Measurements from ENCODE around the gene RNF4. TPM values are rescaled to one million over a fixed set of nuclear protein-coding genes. Genes with fewer than 3 reads are reported as not detected.

RNF4 gene
- total and polyA plus RNA-seq, 2 experiments from 2014 or later = 63.1 to 66.5 TPM

- H3K9ac ChIP-seq = no peak overlapping the region
- peaks cover 99% of the 10 kb centered on the region for H3K79me2 ChIP-seq (ENCODE audit: insufficient read depth)
- no peak for DNase-seq
- H4K20me1 ChIP-seq (ENCODE audit: insufficient read depth) = peaks cover 22% of the 10 kb centered on the region
- H3K27ac ChIP-seq = no peak overlapping the region
- no peaks in the 10 kb centered on the region for H3F3A ChIP-seq (ENCODE audit: insufficient read depth)
- H3K4me1 ChIP-seq (ENCODE audit: insufficient read depth) = no peaks in the 10 kb centered on the region
- H3K4me2 ChIP-seq (ENCODE audit: unreplicated experiment) = no peak overlapping the region
- no peak overlapping the region for H2AFZ ChIP-seq
- TF ChIP-seq EZH2 (IDR thresholded peaks at IDR 0.05; ENCODE audit: insufficient read depth, poor library complexity, severe bottlenecking) = no peak
- TF ChIP-seq EZH2phosphoT487 (IDR thresholded peaks at IDR 0.05; ENCODE audit: insufficient read depth, low read depth) = no peak
- H3K27me3 ChIP-seq (replicated peaks; ENCODE audit: insufficient read depth) = no peaks in the 10 kb centered on the region
- no peaks in the 10 kb centered on the region for H3K9me3 ChIP-seq (ENCODE audit: low read depth)
- WGBS, 2 experiments (ENCODE audit: low coverage in 1 of 2, low lambda C conversion rate in 2 of 2, missing lambda C conversion rate in 2 of 2) = 96 to 99% methylated on average over 11 of the region's 11 CpGs
- no peaks in the 10 kb centered on the region for H3K36me3 ChIP-seq (ENCODE audit: low read depth)
- H3K9me2 ChIP-seq (ENCODE audit: insufficient read depth) = no peaks in the 10 kb centered on the region
- no peak overlapping the region for H3K4me3 ChIP-seq
- in situ Hi-C loops (cut with MboI) = no loop called here
Measured at GRCh38 chr4:2552806-2553205, 83.9 kb downstream of the RNF4 start.

DNA sequence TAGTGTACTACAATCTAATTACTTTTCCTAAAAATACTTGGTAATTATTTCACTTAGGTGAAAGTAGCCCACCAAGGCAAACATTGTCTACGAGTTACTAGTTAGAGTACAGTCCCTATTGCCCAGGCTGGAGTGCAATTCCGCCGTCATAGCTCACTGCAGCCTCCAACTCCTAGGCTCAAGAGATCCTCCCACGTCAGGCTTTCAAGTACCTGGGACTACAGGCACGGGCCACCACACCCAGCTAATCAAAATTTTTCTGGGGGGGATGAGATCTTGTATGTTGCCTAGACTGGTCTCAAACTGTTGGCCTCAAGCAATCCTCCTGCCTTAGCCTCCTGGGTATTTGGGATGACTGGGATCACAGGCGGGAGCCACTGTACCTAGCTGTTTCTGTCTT lies 89.4 kb downstream of the RNF4 start:
- Histone ChIP-seq H3K4me3 (no peak overlapping the region), H3K4me2 (ENCODE audit: unreplicated experiment) (no peak overlapping the region), H3K9me2 (ENCODE audit: insufficient read depth) (no peaks in the 10 kb centered on the region), H3K36me3 (ENCODE audit: low read depth) (no peaks in the 10 kb centered on the region), H3F3A (ENCODE audit: insufficient read depth) (no peaks in the 10 kb centered on the region), H3K9ac (no peak overlapping the region), H3K79me2 (ENCODE audit: insufficient read depth) (peaks cover 100% of the 10 kb centered on the region), H2AFZ (no peak overlapping the region), H3K9me3 (ENCODE audit: low read depth) (no peaks in the 10 kb centered on the region), H3K27ac (no peak overlapping the region), H3K27me3 (replicated peaks; ENCODE audit: insufficient read depth) (no peaks in the 10 kb centered on the region), H4K20me1 (ENCODE audit: insufficient read depth) (peaks cover 23% of the 10 kb centered on the region), H3K4me1 (ENCODE audit: insufficient read depth) (no peaks in the 10 kb centered on the region)
- TF ChIP-seq EZH2 (IDR thresholded peaks at IDR 0.05; ENCODE audit: insufficient read depth, poor library complexity, severe bottlenecking) (no peak), EZH2phosphoT487 (IDR thresholded peaks at IDR 0.05; ENCODE audit: insufficient read depth, low read depth) (no peak)
- in situ Hi-C loops (cut with MboI) = no loop called here
- WGBS, 2 experiments (ENCODE audit: low coverage in 1 of 2, low lambda C conversion rate in 2 of 2, missing lambda C conversion rate in 2 of 2) = 96 to 97% methylated on average over 6 of the region's 6 CpGs
- DNase-seq = no peak

DNA sequence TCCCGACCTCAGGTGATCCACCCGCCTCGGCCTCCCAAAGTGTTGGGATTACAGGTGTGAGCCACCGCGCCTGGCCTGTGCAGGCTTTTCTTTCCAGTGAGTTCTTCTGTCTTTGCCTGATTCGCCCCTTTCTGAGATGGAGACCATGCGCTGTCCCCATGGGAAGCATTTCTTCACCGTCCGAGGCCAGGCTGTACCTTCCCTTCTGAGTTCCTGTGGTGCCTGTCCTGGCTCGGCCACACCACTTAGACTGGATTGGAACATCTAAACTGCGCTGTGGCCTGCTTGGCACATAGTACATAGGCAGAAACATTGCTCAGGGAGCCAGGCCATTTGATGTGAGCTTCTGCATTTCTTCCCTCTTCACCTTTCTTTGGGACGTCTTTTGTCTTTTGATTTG lies 91.3 kb downstream of the RNF4 start:
- Histone ChIP-seq H3K27ac (no peak overlapping the region), H2AFZ (no peak overlapping the region), H4K20me1 (ENCODE audit: insufficient read depth) (peaks cover 17% of the 10 kb centered on the region), H3K27me3 (replicated peaks; ENCODE audit: insufficient read depth) (no peaks in the 10 kb centered on the region), H3K9me2 (ENCODE audit: insufficient read depth) (no peaks in the 10 kb centered on the region), H3F3A (ENCODE audit: insufficient read depth) (no peaks in the 10 kb centered on the region), H3K9ac (no peak overlapping the region), H3K4me3 (no peak overlapping the region), H3K4me2 (ENCODE audit: unreplicated experiment) (no peak overlapping the region), H3K9me3 (ENCODE audit: low read depth) (no peaks in the 10 kb centered on the region), H3K36me3 (ENCODE audit: low read depth) (no peaks in the 10 kb centered on the region), H3K79me2 (ENCODE audit: insufficient read depth) (peaks cover 100% of the 10 kb centered on the region), H3K4me1 (ENCODE audit: insufficient read depth) (no peaks in the 10 kb centered on the region)
- no peak for TF ChIP-seq EZH2phosphoT487 (IDR thresholded peaks at IDR 0.05; ENCODE audit: insufficient read depth, low read depth)
- TF ChIP-seq EZH2 (IDR thresholded peaks at IDR 0.05; ENCODE audit: insufficient read depth, poor library complexity, severe bottlenecking) = no peak
- 93% methylated on average over 11 to 12 of the region's 12 CpGs for WGBS, 2 experiments (ENCODE audit: low coverage in 1 of 2, low lambda C conversion rate in 2 of 2, missing lambda C conversion rate in 2 of 2)
- in situ Hi-C loops (cut with MboI) = no loop called here
- DNase-seq = no peak

Other genes with a start within 250 kb of the RNF4 start
- 10.2 and 14.9 TPM in 2 replicates for gene HAUS3, start 227.0 kb upstream of the RNF4 start, total RNA-seq (2014; rRNA removed; shearing (Covaris generic))
- 11.6 and 13.8 TPM in 2 replicates for gene HAUS3, start 227.0 kb upstream of the RNF4 start, polyA plus RNA-seq (2016; fragmentation: Nextera tagmentation; extraction: Ambion mirVana)
- 1.8 and 3.9 TPM in 2 replicates for gene POLN, start 227.0 kb upstream of the RNF4 start, total RNA-seq (2014; rRNA removed; shearing (Covaris generic))
- 0.91 and 1.6 TPM in 2 replicates for gene POLN, start 227.0 kb upstream of the RNF4 start, polyA plus RNA-seq (2016; fragmentation: Nextera tagmentation; extraction: Ambion mirVana)
- gene MXD4, start 207.0 kb upstream of the RNF4 start, total RNA-seq (2014; rRNA removed; shearing (Covaris generic)) = 70.1 and 70.5 TPM in 2 replicates
- gene MXD4, start 207.0 kb upstream of the RNF4 start, polyA plus RNA-seq (2016; fragmentation: Nextera tagmentation; extraction: Ambion mirVana) = 30.9 and 50.6 TPM in 2 replicates
- gene ZFYVE28, start 50.5 kb upstream of the RNF4 start, total RNA-seq (2014; rRNA removed; shearing (Covaris generic)) = 8.9 and 9.6 TPM in 2 replicates
- 4.6 and 4.8 TPM in 2 replicates for gene ZFYVE28, start 50.5 kb upstream of the RNF4 start, polyA plus RNA-seq (2016; fragmentation: Nextera tagmentation; extraction: Ambion mirVana)
- gene CFAP99, start 50.2 kb upstream of the RNF4 start, total RNA-seq (2014; rRNA removed; shearing (Covaris generic)) = not detected in 2 replicates
- gene CFAP99, start 50.2 kb upstream of the RNF4 start, polyA plus RNA-seq (2016; fragmentation: Nextera tagmentation; extraction: Ambion mirVana) = not detected in 2 replicates
- 19.0 TPM in 2 replicates for gene FAM193A, start 67.5 kb downstream of the RNF4 start, total RNA-seq (2014; rRNA removed; shearing (Covaris generic))
- gene FAM193A, start 67.5 kb downstream of the RNF4 start, polyA plus RNA-seq (2016; fragmentation: Nextera tagmentation; extraction: Ambion mirVana) = 3.8 and 5.0 TPM in 2 replicates

All from GM23248 (cell line).